Skeletal muscle cell (primary cell): ENCODE data around the gene INTS15.
"Not testable (repeated sequence)": the region's sequence is repeated elsewhere in the genome, so short reads cannot be mapped to it uniquely, and the experiment has no call there.

ENCODE experiments used
- DNase-seq: peaks from one replicate; pipeline ENCODE4 v3.0.0-alpha.2; 2010; ENCODE audit warnings: low read depth
- H3K4me3 ChIP-seq: 2 replicates; pipeline ENCODE4 v1.5.1; 2011; ENCODE audit warnings: low read depth, mild to moderate bottlenecking, control low read depth, low read length, moderate library complexity

The INTS15 gene

GRCh38 chr7:6614953-6615722, 25.3 kb downstream of the INTS15 start, which contains the start of gene ZNF853:
ZNF853 (plus strand) TSS chr7:6615610; CDS start chr7:6616175, 565 bp downstream.
- H3K4me3 ChIP-seq = peak within 1 kb of the TSS; percentile 56
- no peak for DNase-seq

- H3K4me3 ChIP-seq = peak overlapping the region; percentile 56
- DNase-seq = no peak
Measured at GRCh38 chr7:6615723-6616555, 26.1 kb downstream of the INTS15 start.

GRCh38 chr7:6616854-6617643, 27.2 kb downstream of the INTS15 start:
- DNase-seq = no peak
- no peak overlapping the region for H3K4me3 ChIP-seq

- no peak for DNase-seq
- H3K4me3 ChIP-seq = no peak overlapping the region
Measured at GRCh38 chr7:6618621-6619020, 28.8 kb downstream of the INTS15 start.

GRCh38 chr7:6619961-6620360, 30.1 kb downstream of the INTS15 start:
- H3K4me3 ChIP-seq = no peak overlapping the region
- DNase-seq = no peak

GRCh38 chr7:6621195-6622133, 31.6 kb downstream of the INTS15 start:
- no peak overlapping the region for H3K4me3 ChIP-seq
- no peak for DNase-seq

GRCh38 chr7:6622134-6622710, 32.4 kb downstream of the INTS15 start:
- H3K4me3 ChIP-seq = no peak overlapping the region
- DNase-seq = no peak

- DNase-seq = no peak
- no peak overlapping the region for H3K4me3 ChIP-seq
Measured at GRCh38 chr7:6623589-6624245, 33.9 kb downstream of the INTS15 start.

- no peak overlapping the region for H3K4me3 ChIP-seq
- DNase-seq = no peak
Measured at GRCh38 chr7:6624246-6624611, 34.4 kb downstream of the INTS15 start.

- H3K4me3 ChIP-seq = no peak overlapping the region
- no peak for DNase-seq
Measured at GRCh38 chr7:6628045-6628444, 38.2 kb downstream of the INTS15 start.

- DNase-seq = no peak
- H3K4me3 ChIP-seq = no peak overlapping the region
Measured at GRCh38 chr7:6630007-6630849, 40.4 kb downstream of the INTS15 start.

- DNase-seq = no peak
- no peak overlapping the region for H3K4me3 ChIP-seq
Measured at GRCh38 chr7:6631605-6632004, 41.8 kb downstream of the INTS15 start.

GRCh38 chr7:6634021-6634420, 44.2 kb downstream of the INTS15 start:
- no peak for DNase-seq

GRCh38 chr7:6634971-6635370, 45.1 kb downstream of the INTS15 start:
- H3K4me3 ChIP-seq, DNase-seq: not testable (repeated sequence)

More at GRCh38 chr7:6634021-6634420, 44.2 kb downstream of the INTS15 start:
- H3K4me3 ChIP-seq = no peak overlapping the region

- H3K4me3 ChIP-seq = peak within 1 kb of the TSS; percentile 76
- no peak for DNase-seq
Measured at GRCh38 chr7:6636741-6637543, 47.1 kb downstream of the INTS15 start, which contains the start of gene ZNF316. ZNF316 (plus strand) TSS chr7:6637318; CDS start chr7:6642410, 5,092 bp downstream.

GRCh38 chr7:6637544-6638229, 47.9 kb downstream of the INTS15 start:
- no peak for DNase-seq
- H3K4me3 ChIP-seq = peak overlapping the region; percentile 76
